HG02870 (cell line): ENCODE data around the gene SRPK2.

Source experiments
- ATAC-seq: cut with Tn5 transposase; IDR thresholded peaks from one replicate; pipeline ENCODE4 v1.9.1; 2021; ENCODE audit warnings: mild to moderate bottlenecking, moderate library complexity; ENCODE audit not compliant: unreplicated experiment

The SRPK2 gene

GRCh38 chr7:105107458-105107857, 281.3 kb downstream of the SRPK2 start:
- ATAC-seq: no peak

- no peak for ATAC-seq
Measured at GRCh38 chr7:105106473-105106872, 282.2 kb downstream of the SRPK2 start.

GRCh38 chr7:105105579-105105978, 283.1 kb downstream of the SRPK2 start:
- no peak for ATAC-seq

- ATAC-seq: no peak
Measured at GRCh38 chr7:105102557-105103352, 286.0 kb downstream of the SRPK2 start.

GRCh38 chr7:105101864-105102263, 286.9 kb downstream of the SRPK2 start:
- ATAC-seq: peak; percentile 40

- ATAC-seq: peak; percentile 87
Measured at GRCh38 chr7:105098863-105099515, 289.7 kb downstream of the SRPK2 start.

- ATAC-seq: no peak
Measured at GRCh38 chr7:105097619-105098018, 291.1 kb downstream of the SRPK2 start.

- no peak for ATAC-seq
Measured at GRCh38 chr7:105096306-105096705, 292.4 kb downstream of the SRPK2 start.

GRCh38 chr7:105094966-105095365, 293.8 kb downstream of the SRPK2 start:
- no peak for ATAC-seq

- no peak for ATAC-seq
Measured at GRCh38 chr7:105088456-105088855, 300.3 kb downstream of the SRPK2 start.

- no peak for ATAC-seq
Measured at GRCh38 chr7:105087981-105088380, 300.7 kb downstream of the SRPK2 start.

GRCh38 chr7:105086850-105087249, 301.9 kb downstream of the SRPK2 start:
- ATAC-seq: no peak

GRCh38 chr7:105084581-105084980, 304.1 kb downstream of the SRPK2 start:
- ATAC-seq: no peak

- no peak for ATAC-seq
Measured at GRCh38 chr7:105079348-105079747, 309.4 kb downstream of the SRPK2 start.

- no peak for ATAC-seq
Measured at GRCh38 chr7:105073143-105073542, 315.6 kb downstream of the SRPK2 start.

- no peak for ATAC-seq
Measured at GRCh38 chr7:105068886-105069285, 319.8 kb downstream of the SRPK2 start.

- ATAC-seq: no peak
Measured at GRCh38 chr7:105067691-105068090, 321.0 kb downstream of the SRPK2 start.
